Activated CD4-positive, CD25-positive, alpha-beta regulatory T cell treated with anti-CD3 and anti-CD28 coated beads, Interleukin-2, amount 50 U/mL, for 24 hours (primary cell): ENCODE results near the gene SHBG.
"Not testable (repeated sequence)": the region's sequence is repeated elsewhere in the genome, so short reads cannot be mapped to it uniquely, and the experiment has no call there.

Experiments
- ATAC-seq, 2 donors: fragments of 150-1000 bp; cut with Tn5 transposase; one replicate each; pipeline ENCODE4 v1.10.0; 2021; ENCODE audit warnings: mild to moderate bottlenecking in 1 of 2, moderate library complexity in 1 of 2

The SHBG gene

DNA sequence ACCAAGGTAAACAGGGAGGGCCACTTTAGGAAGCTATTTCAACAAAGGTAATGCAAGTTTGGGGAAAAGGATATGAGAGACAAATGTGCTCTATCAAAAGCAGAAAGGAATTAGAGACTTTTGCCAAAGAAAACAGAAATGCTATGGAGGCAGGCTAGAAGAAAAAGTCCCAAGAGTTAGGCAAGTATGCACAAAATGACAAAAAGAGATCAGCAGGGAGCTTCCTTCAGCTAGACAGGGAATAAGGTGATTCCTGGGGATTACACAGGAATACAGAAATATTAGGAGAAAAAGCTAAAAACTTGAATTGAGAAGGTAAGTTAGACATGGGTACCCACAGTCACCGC, 17.7 kb upstream of the SHBG start:
- ATAC-seq, result no peak

- ATAC-seq, result no peak
Observed at GRCh38 chr17:7613769-7614424, 16.0 kb upstream of the SHBG start.

DNA sequence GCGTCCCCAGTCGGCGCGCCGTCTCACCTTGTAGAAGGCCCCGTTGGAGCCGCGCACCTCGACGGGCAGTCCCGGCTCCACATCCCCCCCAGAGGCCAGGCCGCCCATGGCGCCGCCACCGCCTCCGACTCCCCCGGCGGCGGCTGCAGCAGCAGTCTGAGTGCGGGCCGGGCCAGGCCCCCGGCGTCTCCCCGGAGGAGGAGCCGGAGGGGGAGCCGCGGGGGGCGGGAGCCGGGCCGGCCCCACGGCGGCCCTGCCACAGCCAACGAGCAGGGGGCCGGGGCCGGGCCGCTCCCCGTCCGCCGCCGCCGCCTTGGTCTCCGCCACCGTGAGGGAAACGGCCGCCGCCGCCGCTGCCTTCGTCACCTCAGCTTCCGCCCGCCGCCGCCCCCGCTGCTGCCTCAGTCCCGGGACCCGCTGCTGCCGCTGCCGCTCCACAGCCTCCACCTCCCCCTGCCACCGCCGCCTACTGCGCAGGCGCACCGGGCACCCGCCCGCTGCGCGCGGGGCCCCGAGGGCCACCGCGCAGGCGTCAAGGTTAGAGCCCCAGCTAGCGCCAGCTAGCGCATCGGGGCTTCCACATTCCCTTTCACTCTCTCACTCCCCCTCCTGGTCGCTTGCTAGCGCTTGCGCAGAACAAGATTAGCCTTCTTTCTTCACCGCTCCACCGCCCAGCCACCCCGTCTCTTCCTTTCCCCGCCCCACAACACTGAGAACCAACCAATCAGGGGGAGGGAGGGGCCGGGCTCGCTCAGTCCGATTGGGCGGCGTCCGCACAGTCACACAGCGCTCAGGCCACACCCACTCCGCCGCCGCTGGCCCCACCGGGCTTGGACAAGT, 15.3 kb upstream of the SHBG start, which contains the start of gene FXR2:
Gene FXR2 (minus strand): TSS at position 473 of the 840 bp plus-strand sequence. CDS start 365 bp downstream, at position 108.
- ATAC-seq, result peak; percentile 93 to 94

DNA sequence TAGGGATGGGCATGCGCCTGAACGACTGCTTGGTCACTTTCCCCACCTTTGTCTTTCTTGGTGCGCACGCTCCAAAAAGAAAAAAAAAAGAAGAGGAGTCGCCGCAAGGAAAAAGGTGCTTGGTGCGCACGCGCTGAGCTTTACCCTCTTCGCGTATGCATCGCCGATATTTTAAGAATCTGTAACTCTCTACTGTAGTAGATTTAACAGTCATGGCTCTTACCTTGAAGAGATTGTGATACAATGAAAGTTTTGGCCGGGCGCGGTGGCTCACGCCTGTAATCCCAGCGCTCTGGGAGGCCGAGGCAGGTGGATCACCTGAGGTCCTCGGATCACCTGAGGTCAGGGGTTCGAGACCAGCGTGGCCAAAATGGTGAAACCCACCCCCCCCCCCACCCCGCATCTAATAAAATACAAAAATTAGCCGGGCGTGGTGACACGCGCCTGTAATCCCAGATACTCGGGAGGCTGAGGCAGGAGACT, 14.6 kb upstream of the SHBG start:
- ATAC-seq, result no peak

- ATAC-seq, result no peak
Observed at GRCh38 chr17:7618608-7619007, 11.3 kb upstream of the SHBG start.

GRCh38 chr17:7620835-7621234, 9.1 kb upstream of the SHBG start:
- ATAC-seq, result no peak

DNA sequence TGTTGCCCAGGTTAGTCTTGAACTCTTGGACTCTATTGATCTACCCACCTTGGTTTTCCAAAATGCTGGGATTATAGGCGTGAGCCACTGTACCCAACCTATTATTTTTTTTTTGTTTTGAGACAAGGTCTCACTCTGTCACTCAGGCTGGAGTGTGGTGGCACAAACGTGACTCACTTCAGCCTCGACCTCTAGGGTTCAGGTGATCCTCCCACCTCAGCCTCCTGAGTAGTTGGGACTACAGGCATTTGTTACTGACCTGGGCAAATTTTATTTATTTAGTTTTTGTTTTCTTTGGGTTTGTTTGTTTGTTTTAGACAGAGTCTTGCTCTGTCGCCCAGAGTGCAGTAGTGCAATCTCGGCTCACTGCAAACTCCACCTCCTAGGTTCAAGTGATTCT, 6.3 kb upstream of the SHBG start:
- no peak for ATAC-seq

GRCh38 chr17:7625749-7626148, 4.2 kb upstream of the SHBG start:
- ATAC-seq, result not testable (repeated sequence)

GRCh38 chr17:7626307-7626706, 3.6 kb upstream of the SHBG start:
- no peak for ATAC-seq

GRCh38 chr17:7626956-7627249, 3.0 kb upstream of the SHBG start:
- ATAC-seq, result no peak

GRCh38 chr17:7627250-7628121, 2.4 kb upstream of the SHBG start, which contains the start of gene SAT2:
SAT2 (minus strand) TSS chr17:7627821; CDS start chr17:7627635, 186 bp downstream.
- ATAC-seq, result peak; percentile 95 to 97

DNA sequence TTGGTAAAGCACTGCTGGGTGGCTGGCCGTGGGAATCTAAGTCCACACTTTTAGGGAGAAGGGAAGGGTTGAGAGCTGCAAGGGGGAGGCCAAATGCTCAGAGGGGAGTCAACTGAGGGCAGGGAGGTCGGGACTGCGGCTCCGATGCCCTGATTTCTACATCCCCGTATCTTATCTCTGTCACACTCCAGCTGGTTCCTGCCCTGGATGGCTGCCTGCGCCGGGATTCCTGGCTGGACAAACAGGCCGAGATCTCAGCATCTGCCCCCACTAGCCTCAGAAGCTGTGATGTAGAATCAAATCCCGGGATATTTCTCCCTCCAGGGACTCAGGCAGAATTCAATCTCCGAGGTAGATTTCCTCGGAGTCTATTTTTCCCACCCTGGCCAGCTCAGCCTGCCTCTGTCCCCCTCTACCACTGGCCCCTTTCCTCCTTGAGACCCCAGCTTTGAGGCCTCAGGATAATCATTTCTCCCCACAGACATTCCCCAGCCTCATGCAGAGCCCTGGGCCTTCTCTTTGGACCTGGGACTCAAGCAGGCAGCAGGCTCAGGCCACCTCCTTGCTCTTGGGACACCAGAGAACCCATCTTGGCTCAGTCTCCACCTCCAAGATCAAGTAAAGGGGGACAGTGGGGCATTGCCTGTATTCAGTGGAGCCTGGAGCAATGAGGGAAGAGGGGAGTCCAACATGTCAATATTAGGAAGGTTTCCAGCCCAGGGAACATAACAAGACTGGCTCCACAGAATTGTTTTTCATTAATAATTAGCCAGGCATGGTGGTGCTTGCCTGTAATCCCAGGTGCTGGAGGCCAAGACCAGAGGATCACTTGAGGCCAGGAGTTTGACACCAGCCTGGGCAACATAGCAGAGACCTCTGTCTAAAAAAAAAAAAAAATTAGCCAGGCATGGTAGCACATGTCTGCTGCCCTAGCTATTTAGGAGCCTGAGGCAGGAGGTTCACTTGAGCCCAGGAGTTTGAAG, 1.8 kb downstream of the SHBG start:
- no peak for ATAC-seq

- ATAC-seq, result no peak
Observed at GRCh38 chr17:7632492-7632894, 2.6 kb downstream of the SHBG start.

DNA sequence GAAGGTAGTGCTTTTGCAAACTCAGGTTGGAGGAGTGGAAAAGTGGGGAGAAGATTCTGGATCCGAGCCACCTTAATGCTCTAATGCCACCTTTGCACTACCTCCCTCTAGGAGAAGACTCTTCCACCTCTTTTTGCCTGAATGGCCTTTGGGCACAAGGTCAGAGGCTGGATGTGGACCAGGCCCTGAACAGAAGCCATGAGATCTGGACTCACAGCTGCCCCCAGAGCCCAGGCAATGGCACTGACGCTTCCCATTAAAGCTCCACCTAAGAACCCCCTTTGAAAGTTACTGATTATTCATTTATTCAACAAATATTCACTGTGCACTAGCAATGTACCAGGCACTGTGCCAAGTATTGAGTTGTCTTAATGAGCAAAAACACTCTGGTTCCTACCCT, 3.2 kb downstream of the SHBG start:
- no peak for ATAC-seq

- ATAC-seq, result no peak
Observed at GRCh38 chr17:7634384-7634783, 4.4 kb downstream of the SHBG start.

- no peak for ATAC-seq
Observed at GRCh38 chr17:7636163-7636562, 6.2 kb downstream of the SHBG start.

- ATAC-seq, result no peak
Observed at GRCh38 chr17:7640783-7641182, 10.8 kb downstream of the SHBG start.

DNA sequence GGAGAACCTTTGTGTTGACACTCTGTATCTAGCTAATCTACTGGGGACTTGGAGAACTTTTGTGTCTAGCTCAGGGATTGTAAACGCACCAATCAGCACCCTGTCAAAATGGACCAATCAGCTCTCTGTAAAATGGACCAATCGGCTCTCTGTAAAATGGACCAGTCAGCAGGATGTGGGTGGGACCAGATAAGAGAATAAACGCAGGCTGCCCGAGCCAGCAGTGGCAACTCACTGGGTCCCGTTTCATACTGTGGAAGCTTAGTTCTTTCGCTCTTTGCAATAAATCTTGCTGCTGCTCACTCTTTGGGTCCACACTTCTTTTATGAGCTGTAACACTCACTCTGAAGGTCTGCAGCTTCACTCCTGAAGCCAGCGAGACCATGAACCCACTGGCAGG, 11.7 kb downstream of the SHBG start:
- not testable (repeated sequence) for ATAC-seq

DNA sequence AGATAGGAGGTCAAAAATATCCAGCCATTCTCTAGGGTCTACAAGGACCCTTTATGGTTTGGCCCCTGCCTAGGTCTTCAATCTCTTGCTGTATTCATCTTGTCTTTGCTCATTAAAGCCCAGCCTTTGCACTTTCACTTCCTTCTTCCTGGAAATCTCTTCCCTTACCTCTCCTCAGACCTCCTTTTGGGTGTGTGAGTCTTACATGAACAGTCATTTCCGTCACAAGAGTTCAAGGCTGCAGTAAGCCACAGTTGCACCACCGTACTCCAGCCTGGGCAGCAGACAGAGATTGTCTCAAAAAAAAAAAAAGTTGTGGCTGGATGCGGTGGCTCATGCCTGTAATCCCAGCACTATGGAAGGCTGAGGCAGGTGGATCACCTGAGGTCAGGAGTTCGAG, 14.8 kb downstream of the SHBG start:
- ATAC-seq, result no peak

DNA sequence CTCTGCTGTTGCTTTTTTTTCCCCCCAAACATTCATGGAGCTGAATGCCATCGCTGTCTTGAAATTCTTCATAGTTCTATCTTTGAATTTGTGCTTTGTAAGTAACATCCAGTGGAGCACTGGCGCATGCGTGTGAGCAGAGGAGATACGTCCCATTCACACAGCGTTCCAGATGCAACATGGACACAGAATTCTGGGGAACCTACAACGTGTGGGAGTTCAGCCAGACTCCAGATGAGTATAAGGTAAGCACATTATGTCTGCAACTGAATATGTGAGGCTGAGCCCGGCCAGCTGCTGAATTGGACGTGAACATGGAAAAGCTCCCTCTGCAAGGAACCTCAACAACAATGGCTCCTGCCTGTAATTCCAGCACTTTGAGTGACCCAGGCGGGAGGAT, 16.5 kb downstream of the SHBG start:
- ATAC-seq, result no peak

DNA sequence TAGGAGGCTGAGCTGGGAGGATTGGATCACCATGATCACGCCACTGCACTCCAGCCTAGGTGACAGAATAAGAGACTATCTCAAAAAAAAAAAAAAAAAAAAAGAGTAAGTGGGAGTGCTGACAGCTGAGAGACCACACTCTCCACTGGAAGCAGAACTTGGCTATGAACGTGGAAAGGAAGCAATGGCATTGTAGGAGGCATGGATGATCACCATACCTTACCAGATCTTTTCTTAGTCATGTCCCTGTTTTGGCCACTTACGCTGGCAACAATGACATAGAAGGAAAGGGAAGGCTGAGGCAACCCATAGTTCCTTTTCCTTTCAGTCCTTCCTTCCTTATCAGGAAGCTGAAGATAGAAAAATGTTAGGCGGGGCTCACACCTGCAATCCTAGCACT, 17.1 kb downstream of the SHBG start:
- no peak for ATAC-seq

DNA sequence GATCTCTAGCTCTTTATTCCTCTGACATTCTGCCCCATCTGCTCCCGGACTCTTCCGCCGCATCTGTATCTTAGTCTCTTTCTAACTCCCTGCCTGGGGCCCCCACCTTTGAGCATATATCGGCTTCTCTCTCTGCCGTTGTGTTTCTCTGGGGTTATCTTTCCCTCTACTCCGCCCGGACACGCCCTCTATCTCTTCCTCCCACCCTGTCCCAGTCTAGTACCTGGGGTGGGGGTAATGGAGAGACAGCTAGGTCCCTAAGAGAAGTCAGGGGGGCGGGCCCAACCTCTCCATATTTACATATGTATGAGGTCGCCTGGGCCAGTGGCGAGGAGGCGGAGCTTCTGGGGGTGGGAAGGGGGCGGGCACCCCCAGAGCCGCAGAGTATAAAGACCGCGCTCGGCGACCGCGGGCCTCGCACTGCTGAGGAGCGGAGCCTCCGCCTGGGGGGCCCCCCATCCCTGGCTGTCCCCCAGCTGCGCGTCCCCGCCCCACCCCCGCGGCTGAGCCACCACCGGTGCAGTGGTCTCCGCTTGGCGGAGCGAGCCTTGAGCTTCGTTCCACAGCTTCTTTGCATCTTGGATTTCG, 20.7 kb downstream of the SHBG start, which contains the start of gene ATP1B2:
Gene ATP1B2 (plus strand): TSS at position 418 of the 588 bp plus-strand sequence. CDS start 593 bp downstream, outside the sequence.
- ATAC-seq, result peak; percentile 85
